Hepatocyte (in vitro differentiated cells): Measurements from ENCODE around the gene TVP23A. TPM values are rescaled to one million over a fixed set of nuclear protein-coding genes. Genes with fewer than 3 reads are reported as not detected.

Experiments used
- DNase-seq: peaks from one replicate; pipeline ENCODE4 v3.0.0-alpha.2; 2016; ENCODE audit warnings: low spot score
- H2AFZ ChIP-seq: fragments of 200-600 bp; sonication (generic); 2 replicates; pipeline ENCODE4 v1.6.0; 2016; ENCODE audit warnings: antibody characterized with exemption, mild to moderate bottlenecking
- H3K27ac ChIP-seq: fragments of 200-600 bp; sonication (generic); 2 replicates; pipeline ENCODE4 v1.5.1; 2016; ENCODE audit warnings: mild to moderate bottlenecking
- H3K27me3 ChIP-seq: fragments of 200-600 bp; sonication (generic); 2 replicates; pipeline ENCODE4 v1.6.1; 2016
- H3K36me3 ChIP-seq: fragments of 200-600 bp; sonication (generic); replicated peaks from 2 replicates; pipeline ENCODE4 v1.5.1; 2016; ENCODE audit warnings: low read depth; ENCODE audit not compliant: insufficient read depth
- H3K4me1 ChIP-seq: fragments of 200-600 bp; sonication (generic); 2 replicates; pipeline ENCODE4 v1.5.1; 2016; ENCODE audit warnings: mild to moderate bottlenecking, moderate library complexity; ENCODE audit not compliant: insufficient read depth
- H3K4me2 ChIP-seq: fragments of 200-600 bp; sonication (generic); 2 replicates; pipeline ENCODE4 v1.6.0; 2016
- H3K4me3 ChIP-seq: fragments of 200-600 bp; sonication (generic); 2 replicates; pipeline ENCODE4 v1.5.1; 2016; ENCODE audit warnings: mild to moderate bottlenecking
- H3K79me2 ChIP-seq: fragments of 200-600 bp; sonication (generic); 2 replicates; pipeline ENCODE4 v1.6.0; 2017; ENCODE audit warnings: mild to moderate bottlenecking
- H3K9me2 ChIP-seq: fragments of 200-600 bp; sonication (generic); replicated peaks from 2 replicates; pipeline ENCODE4 v1.6.0; 2017; ENCODE audit warnings: mild to moderate bottlenecking; ENCODE audit not compliant: insufficient read depth
- H3K9me3 ChIP-seq: fragments of 200-600 bp; sonication (generic); 2 replicates; pipeline ENCODE4 v1.5.1; 2016; ENCODE audit warnings: low read depth, mild to moderate bottlenecking
- H4K20me1 ChIP-seq: fragments of 200-600 bp; sonication (generic); 2 replicates; pipeline ENCODE4 v1.6.0; 2016; ENCODE audit warnings: mild to moderate bottlenecking; ENCODE audit not compliant: insufficient read depth, poor library complexity, severe bottlenecking
- EZH2 ChIP-seq: fragments of 200-600 bp; sonication (generic); IDR thresholded peaks from 2 replicates; pipeline ENCODE4 v1.6.1; 2016; ENCODE audit warnings: antibody characterized with exemption, mild to moderate bottlenecking, borderline replicate concordance
- EZH2phosphoT487 ChIP-seq: fragments of 200-600 bp; sonication (generic); IDR thresholded peaks from one replicate; pipeline ENCODE4 v1.6.1; 2018; ENCODE audit warnings: antibody characterized with exemption, mild to moderate bottlenecking, low read depth, moderate library complexity; ENCODE audit not compliant: unreplicated experiment, severe bottlenecking
- WGBS: methylation state at CpG from one replicate; pipeline ENCODE4 v1.1.6; 2016; ENCODE audit warnings: low lambda C conversion rate; ENCODE audit errors: missing lambda C conversion rate; 5-methylcytosine and 5-hydroxymethylcytosine counted together
- polyA plus RNA-seq: library from polyadenylated mRNA; unstranded; fragments of >200 nt; fragmentation: Nextera tagmentation; extraction: Ambion mirVana; gene quantifications from 2 replicates; pipeline ENCODE4 v1.2.1, GENCODE V29; 2016
- total RNA-seq: library from RNA; depleted of rRNA; stranded (reverse); fragments of >200 nt; gene quantifications from 2 replicates; pipeline ENCODE4 v1.2.3, GENCODE V29; 2014
- TF ChIP-seq, protein P1 (sequence below): fragments of 200-600 bp; sonication (generic); IDR thresholded peaks from 2 replicates; pipeline ENCODE4 v1.5.1; 2016; ENCODE audit warnings: antibody characterized with exemption, mild to moderate bottlenecking; ENCODE audit not compliant: poor library complexity

Gene TVP23A
- total and polyA plus RNA-seq, 2 experiments from 2014 or later, result 0.67 to 1.1 TPM

DNA sequence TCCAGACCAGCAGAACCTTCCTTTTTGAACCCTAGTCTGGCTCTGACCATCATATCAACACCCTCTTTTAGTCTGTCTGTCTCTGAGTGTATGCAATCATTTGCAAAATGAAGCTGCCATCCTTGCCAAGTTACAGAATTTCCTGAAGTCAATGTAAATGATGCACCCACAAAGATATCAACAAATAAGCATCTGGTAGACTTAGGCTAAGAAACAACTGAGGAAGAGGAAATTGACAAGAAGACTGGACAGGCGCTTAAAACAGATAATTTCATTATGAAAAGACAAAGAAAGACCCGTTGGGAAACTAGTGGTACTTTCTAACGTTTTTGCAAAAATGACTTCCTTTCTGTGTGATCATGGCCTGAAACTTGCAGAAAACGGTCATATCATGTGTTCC lies 33.7 kb upstream of the TVP23A start:
- 81% methylated on average over 4 of the region's 4 CpGs for WGBS
- Histone ChIP-seq H3K4me1 (no peaks in the 10 kb centered on the region), H3K9me2 (no peaks in the 10 kb centered on the region), H3K36me3 (no peaks in the 10 kb centered on the region), H3K27ac (no peak overlapping the region), H3K4me2 (no peak overlapping the region), H3K27me3 (no peaks in the 10 kb centered on the region), H3K4me3 (no peak overlapping the region), H4K20me1 (no peaks in the 10 kb centered on the region), H2AFZ (no peak overlapping the region), H3K79me2 (no peaks in the 10 kb centered on the region), H3K9me3 (no peaks in the 10 kb centered on the region)
- no peak for DNase-seq
- no peak for TF ChIP-seq EZH2phosphoT487
- no peak for TF ChIP-seq EZH2
- TF ChIP-seq, protein P1, sequence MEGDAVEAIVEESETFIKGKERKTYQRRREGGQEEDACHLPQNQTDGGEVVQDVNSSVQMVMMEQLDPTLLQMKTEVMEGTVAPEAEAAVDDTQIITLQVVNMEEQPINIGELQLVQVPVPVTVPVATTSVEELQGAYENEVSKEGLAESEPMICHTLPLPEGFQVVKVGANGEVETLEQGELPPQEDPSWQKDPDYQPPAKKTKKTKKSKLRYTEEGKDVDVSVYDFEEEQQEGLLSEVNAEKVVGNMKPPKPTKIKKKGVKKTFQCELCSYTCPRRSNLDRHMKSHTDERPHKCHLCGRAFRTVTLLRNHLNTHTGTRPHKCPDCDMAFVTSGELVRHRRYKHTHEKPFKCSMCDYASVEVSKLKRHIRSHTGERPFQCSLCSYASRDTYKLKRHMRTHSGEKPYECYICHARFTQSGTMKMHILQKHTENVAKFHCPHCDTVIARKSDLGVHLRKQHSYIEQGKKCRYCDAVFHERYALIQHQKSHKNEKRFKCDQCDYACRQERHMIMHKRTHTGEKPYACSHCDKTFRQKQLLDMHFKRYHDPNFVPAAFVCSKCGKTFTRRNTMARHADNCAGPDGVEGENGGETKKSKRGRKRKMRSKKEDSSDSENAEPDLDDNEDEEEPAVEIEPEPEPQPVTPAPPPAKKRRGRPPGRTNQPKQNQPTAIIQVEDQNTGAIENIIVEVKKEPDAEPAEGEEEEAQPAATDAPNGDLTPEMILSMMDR, result no peak

DNA sequence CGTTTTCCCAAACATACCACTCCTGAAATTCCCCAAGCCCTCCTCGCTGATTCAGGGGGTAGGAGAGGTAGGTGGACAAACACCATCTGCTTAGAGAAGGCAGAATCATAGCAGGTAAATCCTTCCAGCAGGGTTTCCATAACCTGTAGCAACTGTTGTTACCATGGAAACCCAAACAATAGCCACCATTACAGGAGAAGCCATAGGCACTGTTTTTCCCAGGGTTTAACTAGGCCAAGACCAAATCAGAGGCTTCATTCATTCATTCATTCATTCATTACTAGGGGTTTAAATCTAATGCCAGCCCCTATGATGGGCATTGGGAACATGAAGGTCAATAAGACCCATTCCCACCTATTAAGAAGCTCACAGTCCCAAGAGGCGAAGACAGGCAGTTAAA lies 32.9 kb upstream of the TVP23A start:
- Histone ChIP-seq H3K4me2 (no peak overlapping the region), H3K27me3 (no peaks in the 10 kb centered on the region), H3K36me3 (no peaks in the 10 kb centered on the region), H3K4me3 (no peak overlapping the region), H3K4me1 (no peaks in the 10 kb centered on the region), H3K9me3 (no peaks in the 10 kb centered on the region), H2AFZ (no peak overlapping the region), H3K79me2 (no peaks in the 10 kb centered on the region), H3K27ac (no peak overlapping the region), H4K20me1 (no peaks in the 10 kb centered on the region), H3K9me2 (no peaks in the 10 kb centered on the region)
- TF ChIP-seq, protein P1, result no peak
- TF ChIP-seq EZH2phosphoT487 (no peak), EZH2 (no peak)
- no peak for DNase-seq
- WGBS, result 91% methylated on average over 3 of the region's 3 CpGs

DNA sequence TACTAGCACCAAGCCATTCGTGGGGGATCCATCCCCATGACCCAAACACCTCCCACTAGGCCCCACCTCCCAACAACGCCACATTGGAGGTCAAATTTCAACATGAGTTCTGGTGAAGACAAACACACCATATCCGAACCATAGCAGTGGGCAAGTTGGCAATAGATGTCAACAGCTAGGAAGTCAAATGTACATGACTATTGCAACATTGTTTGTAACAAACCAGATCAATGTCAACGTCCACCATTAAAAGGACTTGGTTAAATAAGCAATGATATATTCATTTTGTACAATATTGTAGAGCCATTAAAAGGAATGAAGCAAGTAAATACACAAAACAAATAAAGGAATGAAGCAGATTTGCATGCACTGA lies 31.9 kb upstream of the TVP23A start:
- no peak overlapping the region for H3K4me2 ChIP-seq
- no peak overlapping the region for H3K4me3 ChIP-seq
- no peaks in the 10 kb centered on the region for H3K4me1 ChIP-seq
- TF ChIP-seq EZH2phosphoT487, result no peak
- no peak for TF ChIP-seq EZH2
- TF ChIP-seq, protein P1, result no peak
- H3K79me2 ChIP-seq, result no peaks in the 10 kb centered on the region
- no peaks in the 10 kb centered on the region for H3K27me3 ChIP-seq
- no peak overlapping the region for H3K27ac ChIP-seq
- WGBS, result 75% methylated on average over 4 of the region's 4 CpGs
- H3K9me2 ChIP-seq, result no peaks in the 10 kb centered on the region
- H4K20me1 ChIP-seq, result no peaks in the 10 kb centered on the region
- H3K36me3 ChIP-seq, result no peaks in the 10 kb centered on the region
- no peak for DNase-seq
- H3K9me3 ChIP-seq, result no peaks in the 10 kb centered on the region
- H2AFZ ChIP-seq, result no peak overlapping the region
